HG02759 (cell line): ENCODE data around the gene LRRC51.
A peak's percentile ranks its signal among the peaks of the same experiment; 100 is the strongest.
"Not testable (repeated sequence)": the region's sequence is repeated elsewhere in the genome, so short reads cannot be mapped to it uniquely, and the experiment has no call there.

Experiments
- ATAC-seq: cut with Tn5 transposase; IDR thresholded peaks from one replicate; pipeline ENCODE4 v1.9.1; 2021; ENCODE audit warnings: mild to moderate bottlenecking, moderate library complexity; ENCODE audit not compliant: unreplicated experiment

The LRRC51 gene

DNA sequence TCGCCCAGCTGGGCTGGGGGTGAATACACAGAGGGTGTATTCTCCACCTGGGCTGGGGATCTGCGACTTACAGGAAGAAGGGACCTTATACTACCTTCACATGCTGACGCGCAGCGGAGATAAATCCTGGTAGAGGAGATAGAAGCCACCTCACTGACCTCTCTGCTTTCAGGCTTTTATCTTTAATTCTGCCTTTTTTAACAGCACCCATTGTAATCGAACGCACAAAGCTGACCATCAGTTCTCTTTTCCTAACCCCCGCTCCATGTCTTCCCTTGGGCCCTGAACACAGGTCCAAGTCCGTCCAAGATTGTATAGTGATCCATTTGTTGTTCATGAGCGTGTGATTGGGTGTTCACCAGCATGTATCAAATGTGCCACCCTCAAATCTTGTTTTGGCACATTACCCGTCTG, 23.1 kb downstream of the LRRC51 start:
- ATAC-seq, result no peak

DNA sequence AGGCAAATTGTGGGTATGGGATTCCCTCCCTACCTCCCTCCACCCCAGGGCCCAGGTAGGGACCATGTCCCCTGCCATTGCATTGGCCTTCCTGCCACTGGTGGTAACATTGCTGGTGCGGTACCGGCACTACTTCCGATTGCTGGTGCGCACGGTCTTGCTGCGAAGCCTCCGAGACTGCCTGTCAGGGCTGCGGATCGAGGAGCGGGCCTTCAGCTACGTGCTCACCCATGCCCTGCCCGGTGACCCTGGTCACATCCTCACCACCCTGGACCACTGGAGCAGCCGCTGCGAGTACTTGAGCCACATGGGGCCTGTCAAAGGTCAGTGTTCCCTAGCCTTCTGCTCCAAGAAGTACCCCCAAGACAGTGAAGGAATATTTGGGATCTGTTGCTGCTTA, 25.2 kb downstream of the LRRC51 start, which contains the start of gene TOMT:
TOMT (plus strand) TSS at position 37 of the 400 bp plus-strand sequence; CDS start at position 65, 28 bp downstream.
- no peak for ATAC-seq

DNA sequence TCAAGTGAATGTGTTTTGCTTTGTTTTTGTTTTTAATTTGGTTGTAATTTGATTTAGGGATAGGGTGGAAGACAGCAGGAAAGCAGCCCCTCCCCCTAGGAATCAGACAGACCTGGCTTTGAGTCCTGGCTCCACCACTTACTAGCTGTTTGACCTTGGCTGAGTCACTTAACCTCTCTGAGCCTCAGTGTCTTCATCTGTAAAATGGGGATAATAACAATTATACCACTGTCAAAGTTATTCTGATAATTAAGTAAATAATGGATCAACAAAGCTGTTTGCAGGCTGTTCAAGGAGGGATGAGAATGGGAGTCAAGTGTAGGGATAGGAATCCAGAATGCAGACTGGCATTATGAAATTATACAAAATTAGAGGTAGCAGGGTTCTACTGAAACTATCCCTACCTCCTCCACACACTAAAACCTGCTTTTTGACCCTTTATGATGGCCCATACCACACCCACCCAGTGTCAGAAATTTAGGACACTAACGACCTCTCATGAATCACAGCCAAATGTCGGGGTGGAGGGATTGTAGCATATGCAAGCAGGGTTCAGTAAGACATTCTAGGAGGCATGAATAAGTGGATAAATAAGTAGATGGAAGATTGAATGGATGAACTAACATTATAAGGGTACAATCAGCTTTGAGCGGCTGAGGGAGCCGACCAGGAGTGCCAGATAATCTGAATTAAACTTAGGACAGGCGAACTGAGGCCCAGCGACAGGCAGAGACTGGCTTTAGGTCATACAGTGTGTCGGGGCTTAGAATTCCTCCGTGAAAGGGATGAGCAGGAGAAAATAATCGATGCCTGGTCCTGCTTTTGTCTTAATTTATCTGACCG, 30.9 kb downstream of the LRRC51 start:
- peak; percentile 1 for ATAC-seq

DNA sequence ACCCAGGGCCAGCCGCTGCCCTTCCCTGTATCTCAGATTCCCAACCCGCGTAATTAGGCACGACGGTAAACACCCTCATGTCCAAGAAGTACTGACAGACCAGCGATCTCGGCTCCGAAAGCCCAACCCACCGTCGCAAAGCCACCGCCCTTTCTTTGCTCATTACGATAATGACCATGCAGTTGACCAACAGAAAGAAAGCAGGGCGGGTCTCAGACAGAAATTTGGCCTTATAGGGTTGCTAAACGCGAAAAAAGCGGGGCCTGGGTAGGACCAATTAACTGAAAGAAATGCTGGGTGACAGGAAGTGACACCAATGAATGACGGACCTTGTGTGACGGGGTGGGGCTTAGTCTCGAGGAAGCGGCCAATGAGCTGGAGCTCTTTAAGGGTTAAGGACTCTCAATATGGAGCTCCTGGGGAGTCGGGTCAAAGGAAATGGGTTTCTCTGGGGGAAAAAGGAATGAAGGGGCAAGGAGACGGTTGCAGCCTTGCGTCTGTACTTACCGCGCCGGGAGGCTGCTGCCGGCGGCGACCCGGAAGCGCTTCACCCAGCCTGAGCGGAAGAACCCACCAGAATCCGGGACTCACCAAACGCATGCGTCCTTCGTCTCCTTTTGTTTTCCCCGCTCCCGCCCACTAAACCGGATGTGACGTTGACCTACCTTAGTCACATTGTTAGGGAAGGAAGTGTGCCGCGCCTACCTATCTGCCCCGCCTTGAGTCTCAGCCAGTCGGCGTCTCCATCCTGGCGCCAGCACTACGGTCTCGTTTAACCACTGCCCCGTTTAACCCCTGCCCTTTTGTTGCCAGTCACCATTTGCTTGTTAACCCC, 31.7 kb downstream of the LRRC51 start, which contains the start of gene ANAPC15:
ANAPC15 (minus strand) TSS at position 553 of the 835 bp plus-strand sequence. CDS start 1,419 bp downstream, outside the sequence.
- peak; percentile 90 for ATAC-seq

DNA sequence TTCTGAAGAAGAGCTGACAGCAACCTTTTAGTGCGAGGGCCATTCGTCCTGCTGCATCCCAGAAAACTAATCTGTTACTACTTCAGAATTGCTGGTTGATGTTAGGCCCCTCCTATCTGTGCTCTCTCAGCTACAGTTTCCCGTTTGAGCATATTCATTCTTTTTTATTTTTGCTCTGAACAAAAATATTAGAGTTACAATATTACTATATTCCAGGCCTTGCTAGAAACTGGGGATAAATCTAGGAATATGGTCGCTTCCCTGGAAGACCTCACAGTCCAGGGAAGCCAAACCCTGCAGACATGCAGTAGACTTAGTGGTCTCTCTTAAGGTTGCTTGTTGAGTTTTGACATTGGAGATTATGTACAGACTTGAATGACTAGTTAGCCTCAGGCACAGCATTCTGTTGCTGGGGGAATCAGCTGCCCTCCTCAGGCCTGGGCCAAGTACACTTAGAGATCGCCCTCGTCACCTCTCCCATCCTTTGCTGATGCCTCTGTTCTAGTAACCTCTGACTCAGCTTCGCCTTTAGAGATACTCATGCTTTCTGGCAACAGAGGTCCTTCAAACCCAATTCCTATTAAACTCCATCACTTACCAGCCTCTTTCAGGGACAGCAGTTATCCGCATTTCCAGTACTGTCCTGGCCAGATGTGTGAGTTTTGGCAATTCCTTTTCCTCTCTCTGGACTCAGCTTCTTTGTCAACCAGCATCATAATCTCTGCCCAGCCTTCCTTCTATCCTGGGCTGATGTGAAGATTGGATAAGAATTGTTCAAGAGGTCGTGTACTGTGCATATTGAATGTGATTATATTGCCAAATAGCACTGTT, 32.5 kb downstream of the LRRC51 start:
- no peak for ATAC-seq

DNA sequence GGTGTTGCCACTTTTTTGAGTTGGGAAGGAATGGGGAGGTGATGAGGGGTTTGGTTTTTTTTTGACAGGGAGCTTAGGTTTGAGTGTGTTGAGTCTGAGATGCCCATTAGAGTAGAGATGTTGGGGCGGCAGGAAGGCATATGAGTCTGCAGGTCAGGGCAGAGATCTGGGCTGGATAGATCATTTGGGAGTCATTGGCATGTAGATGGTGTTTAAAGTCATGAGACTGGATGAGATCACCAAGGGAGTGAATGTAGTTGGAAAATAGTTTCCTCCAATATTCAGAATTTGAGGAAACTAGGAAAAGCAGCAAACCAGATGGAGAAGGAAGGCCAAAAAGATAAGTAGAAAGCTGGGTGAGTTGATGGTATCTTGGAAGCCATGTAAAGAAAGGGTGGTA, 33.9 kb downstream of the LRRC51 start:
- ATAC-seq, result no peak

DNA sequence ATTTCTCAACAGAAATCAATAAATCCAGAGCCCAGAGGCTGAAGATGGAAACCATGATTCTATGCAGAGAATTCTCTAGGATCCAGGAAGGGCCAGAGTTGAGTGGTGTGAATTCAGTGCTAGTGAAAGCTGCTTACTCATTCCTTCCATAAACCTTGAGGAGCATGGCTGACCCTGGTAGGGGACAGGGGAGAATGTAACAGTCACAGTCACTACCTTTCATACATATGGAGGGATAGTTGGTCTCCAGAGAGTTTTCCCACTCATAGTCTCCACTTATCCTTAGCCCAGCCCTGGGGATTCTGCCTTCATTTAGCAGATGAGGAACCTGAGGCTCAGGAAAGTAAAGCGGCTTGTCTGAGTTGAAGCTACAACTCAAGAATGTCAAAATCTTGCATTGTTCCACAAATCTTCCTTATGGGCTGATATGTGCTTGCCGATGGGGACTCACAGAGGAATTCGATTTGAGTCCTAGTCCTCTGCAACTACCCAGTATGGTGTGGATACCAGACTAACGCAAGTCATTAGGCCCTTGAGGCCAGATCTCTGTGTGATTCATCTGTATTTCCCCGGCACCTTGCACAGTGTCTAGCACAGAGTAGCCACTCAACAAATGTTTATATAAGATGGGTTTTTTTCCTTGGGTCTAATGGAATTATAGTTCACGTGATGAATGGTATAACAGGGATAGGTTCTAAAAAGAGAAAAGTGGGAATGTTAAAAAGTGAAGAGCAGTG, 35.5 kb downstream of the LRRC51 start:
- ATAC-seq, result no peak

DNA sequence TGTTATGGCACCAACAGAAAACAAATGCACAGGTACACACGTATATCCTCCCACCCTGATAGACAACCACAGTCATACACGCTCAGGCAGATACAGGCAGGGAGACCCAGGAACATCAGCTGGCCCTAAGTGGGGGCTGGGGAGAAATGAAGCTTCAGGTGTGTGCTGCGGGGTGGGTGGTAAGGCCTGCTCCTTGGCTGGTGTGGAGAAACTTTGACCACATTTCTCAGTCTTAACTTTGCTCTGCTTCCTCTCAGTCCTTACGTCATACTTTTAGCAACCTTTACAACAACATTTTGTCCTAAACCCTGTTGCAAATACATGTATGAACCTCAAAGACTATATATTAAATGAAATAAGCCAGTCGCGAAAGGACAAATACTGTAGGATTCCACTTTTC, 38.5 kb downstream of the LRRC51 start:
- ATAC-seq, result no peak

DNA sequence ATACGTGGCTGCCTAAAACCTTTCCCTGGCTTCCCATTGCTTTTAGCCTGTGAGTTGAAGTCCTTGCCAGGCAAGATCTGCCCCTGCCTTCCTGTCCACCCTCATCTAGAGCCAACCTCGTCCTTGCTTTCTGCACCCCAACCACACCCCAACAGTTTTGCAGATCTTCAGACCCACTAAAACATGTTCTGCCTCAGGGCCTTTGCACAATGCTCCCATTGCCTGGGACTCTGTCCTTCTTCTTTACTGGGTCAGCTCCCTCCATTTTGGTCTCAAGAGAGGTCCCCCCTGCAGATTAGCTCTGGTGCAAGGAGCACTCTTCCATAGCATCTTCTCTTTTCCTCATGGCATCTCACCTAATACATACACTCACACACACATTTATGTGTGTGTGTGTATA, 40.3 kb downstream of the LRRC51 start:
- ATAC-seq, result no peak

DNA sequence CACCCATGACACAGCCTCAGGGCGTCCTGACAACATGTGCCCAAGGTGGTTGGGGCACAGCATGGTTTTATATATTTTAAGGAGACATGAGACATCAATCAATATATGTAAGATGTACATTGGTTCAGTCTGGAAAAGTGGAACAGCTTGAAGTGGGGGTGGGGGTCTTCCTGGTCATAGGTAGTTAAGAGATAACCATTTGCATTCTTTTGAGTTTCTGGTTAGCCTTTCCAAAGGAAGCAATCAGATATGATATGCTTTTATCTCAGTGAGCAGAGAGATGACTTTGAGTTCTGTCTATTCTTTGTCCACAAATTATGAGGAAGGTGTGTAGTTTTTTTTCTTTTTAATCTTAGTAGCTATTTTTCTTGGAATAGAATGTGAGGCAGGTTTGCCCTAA, 42.0 kb downstream of the LRRC51 start:
- no peak for ATAC-seq

DNA sequence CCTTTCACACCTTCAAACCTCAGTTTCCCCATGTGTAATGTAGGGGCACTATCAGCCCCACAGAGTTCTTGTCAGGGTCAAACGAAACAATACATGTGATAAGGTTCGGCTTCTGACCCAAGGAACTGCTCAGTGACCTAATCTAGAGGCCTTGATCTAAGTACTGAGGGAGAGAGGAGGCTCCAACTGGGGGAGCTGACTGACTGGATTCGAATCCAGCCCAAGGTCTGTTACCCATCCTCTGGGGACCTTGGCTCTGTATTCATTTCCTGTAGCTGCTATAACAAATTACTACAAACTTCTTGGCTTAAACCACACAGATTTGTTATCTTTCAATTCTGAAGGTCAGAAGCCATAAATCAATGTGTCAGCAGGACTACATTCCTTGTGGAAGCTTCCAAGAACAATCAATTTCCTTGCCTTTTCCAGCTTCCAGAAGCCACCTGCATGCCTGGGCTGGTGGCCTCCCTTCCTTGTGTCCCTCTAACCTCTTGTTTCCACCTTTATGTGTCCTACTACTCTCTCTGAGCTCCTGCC, 42.5 kb downstream of the LRRC51 start:
- no peak for ATAC-seq

DNA sequence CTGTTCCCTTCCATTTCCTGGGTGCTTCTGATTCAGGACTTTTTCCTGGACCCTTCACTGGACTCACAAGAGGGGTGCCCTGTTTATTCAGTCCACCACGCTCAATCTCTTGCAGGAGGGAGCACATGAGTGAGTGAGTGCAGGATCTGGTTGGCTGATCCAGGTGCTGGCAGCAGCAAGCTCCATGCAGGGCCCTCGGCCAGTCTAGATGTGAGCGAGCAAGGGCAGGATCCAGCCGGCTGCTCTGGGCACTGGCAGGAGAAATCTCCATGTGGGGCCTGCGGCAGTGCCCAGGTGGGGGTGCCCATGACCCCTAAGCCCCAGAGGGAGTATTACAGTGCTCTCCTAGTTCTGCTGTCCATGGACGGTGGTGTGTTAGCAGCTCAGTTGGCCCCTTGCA, 43.4 kb downstream of the LRRC51 start:
- no peak for ATAC-seq

DNA sequence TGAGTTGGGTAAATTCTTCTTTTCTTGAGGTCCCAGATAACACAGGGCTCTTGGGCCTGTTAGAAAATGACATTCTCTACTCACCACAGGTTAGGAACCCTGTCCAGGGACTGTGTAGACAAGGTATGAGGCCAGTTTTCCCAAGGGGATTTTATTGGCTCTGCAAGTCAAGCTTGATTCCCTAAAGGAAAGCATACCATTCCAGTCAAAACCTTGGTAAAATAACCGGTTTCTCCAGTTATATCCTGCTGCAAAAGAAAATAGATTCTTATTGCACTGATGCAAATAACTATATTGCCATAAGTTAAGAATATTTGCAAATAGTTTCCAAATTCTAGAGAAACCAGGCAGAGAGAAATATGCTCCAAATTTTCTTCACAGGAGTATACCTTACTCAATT, 45.3 kb downstream of the LRRC51 start:
- ATAC-seq, result no peak

DNA sequence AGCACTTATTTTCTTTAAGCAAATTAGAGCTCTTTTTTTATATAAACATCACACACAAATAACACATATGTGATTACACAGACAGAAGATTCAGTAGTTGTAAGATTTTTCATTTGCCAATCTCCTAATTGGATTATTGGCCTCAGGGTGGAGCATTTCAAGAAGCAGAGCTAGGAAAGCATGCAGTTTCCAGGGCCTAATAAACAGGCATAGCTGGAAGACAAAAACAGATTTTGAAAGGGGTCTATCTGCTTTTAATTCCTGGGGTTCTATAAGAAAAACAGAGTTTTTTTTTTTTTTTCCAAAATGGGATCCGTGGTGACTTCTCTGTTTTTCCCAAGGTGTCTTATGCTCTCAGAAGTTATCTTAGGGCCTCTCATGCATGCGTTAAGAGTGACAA, 47.3 kb downstream of the LRRC51 start:
- ATAC-seq, result no peak

DNA sequence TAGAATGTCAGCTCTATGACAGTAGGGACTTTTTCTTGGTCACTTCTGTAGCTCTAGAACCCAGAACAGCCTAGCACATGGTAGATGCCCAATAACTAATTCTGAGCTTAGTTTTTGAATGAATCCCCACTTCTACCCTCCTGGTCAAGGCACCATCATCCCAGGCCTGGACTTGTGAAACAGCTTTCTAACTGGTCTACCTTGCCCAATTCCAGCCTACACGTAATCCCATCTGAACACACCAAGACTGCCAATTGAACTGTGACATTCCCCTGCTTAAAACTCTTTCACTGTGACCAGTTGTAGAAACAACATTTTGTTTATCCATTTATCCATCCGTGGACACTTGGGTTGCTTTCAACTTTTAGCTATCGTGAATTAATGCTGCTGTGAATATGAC, 48.7 kb downstream of the LRRC51 start:
- no peak for ATAC-seq

DNA sequence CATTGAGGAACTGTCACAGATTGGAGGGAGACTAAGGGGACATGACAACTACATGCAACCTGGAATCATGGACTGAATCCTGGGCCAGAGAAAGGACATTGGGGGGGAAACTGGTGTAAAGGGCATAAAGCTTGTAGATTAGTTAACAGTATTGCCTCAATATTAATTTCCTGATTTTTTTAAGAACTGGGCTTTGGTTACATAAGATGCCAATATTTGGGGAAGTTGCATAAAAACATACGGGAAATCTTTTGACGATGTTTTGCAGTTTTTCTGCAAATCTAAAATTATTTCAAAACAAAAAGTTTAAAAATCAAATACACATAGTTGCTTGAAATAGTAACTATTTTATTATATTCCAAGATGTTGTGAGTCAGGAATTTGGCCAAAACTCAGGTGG, 52.0 kb downstream of the LRRC51 start:
- no peak for ATAC-seq

DNA sequence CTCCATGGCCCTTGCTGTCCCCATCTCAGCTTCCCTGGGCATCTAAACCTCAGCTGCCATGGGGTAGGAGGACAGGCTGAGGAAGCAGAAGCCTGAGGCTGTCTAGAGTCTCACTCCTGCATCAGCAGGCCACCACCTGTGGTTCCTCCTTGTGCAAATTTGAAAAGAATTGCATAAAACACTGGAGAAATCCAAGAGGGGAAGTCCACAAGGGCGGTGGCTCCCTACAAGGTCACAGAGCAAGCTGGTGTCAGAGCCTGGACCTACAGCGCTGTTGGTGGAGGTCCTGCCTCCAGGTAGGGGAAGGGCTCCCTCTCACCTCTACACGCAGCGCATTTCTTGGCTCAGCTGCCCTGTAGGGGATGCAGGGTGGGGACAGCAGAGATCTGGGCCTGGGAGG, 54.8 kb downstream of the LRRC51 start, which contains the start of gene FOLR3:
FOLR3 (plus strand) TSS at position 253 of the 400 bp plus-strand sequence. CDS start 228 bp downstream, outside the sequence.
- not testable (repeated sequence) for ATAC-seq

DNA sequence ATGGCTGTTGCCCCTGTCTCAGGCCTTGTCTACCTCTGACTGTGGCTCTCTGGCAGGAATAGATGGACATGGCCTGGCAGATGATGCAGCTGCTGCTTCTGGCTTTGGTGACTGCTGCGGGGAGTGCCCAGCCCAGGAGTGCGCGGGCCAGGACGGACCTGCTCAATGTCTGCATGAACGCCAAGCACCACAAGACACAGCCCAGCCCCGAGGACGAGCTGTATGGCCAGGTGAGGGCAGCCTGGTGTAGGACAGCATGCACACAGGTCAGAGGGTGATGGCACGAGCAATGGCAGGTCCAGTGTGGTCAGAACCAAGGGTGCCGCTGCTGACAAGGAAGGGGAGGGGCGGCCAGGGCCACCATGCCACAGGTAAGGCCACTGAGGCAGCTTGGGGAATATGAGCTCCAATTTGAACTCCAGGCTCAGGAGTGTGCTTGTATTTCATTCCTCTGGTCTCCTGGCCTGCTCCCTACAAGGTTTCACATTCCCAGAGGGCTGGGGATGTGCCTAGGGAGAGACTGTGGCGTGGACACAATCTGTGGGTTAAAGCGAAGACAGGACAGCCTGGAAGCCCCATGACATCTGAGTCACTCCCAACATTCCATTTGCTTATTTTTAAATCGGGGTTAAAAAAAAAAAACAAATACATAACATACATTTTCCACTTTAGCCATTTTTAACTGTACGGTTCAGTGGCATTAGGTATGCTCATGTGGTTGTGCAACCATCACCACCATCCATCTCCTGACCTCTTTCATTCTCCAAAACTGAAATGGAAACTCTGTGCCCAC, 55.4 kb downstream of the LRRC51 start:
- ATAC-seq, result no peak

DNA sequence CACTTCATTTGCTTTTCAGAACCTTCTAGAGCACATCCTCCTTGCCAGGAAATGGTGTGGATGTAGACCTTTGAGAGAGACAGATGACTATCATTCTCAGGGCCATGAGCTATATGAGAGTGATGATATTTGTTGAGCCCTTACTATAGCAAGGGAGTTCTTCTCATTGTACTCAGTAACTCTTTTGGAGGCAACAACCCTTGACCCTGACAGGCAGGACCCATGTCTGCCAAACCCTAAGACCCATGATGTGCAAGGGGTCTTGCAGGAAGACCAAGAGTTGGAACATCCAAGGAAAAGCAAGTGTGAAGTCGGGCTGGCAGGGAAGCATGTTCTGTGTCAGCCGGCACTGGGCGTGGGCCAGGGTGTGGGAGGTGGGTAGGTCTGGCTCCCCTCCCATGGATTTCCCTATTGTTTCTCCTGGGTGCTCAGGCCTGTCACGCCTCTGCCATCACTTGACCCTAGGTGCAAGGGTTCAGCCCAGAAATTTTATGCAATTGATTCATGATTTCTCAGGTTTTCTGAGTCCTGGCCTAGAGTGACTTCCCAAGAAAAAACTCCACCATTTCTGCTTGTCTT, 56.1 kb downstream of the LRRC51 start:
- no peak for ATAC-seq
